ENCODE measurements around the gene SLC2A13.

SLC2A13 gene

GRCh38 chr12:39722504-39722903 lies 383.4 kb downstream of the SLC2A13 start:
- FAIRE-seq, result no peak

- FAIRE-seq, result no peak
These were observed 392.3 kb downstream of the SLC2A13 start for GRCh38 chr12:39713552-39713951.

- no peak for FAIRE-seq
These were observed 393.5 kb downstream of the SLC2A13 start for GRCh38 chr12:39712334-39712733.
